ENCODE results near the gene TDRD10.
A peak's percentile ranks its signal among the peaks of the same experiment; 100 is the strongest.
"Not testable (repeated sequence)": the region's sequence is repeated elsewhere in the genome, so short reads cannot be mapped to it uniquely, and the experiment has no call there.

The TDRD10 gene

GRCh38 chr1:154524881-154525280, 22.9 kb downstream of the TDRD10 start:
- DNase-seq (ENCODE audit: low read depth) = no peak
- no peak overlapping the region for H3K4me3 ChIP-seq (ENCODE audit: low read depth, low read length)
- TF ChIP-seq CTCF (IDR thresholded peaks at IDR 0.05; ENCODE audit: control insufficient read depth, extremely low read depth, insufficient read depth) = no peak

GRCh38 chr1:154527192-154527591, 25.2 kb downstream of the TDRD10 start:
- H3K4me3 ChIP-seq (ENCODE audit: low read depth, low read length) = no peak overlapping the region
- no peak for TF ChIP-seq CTCF (IDR thresholded peaks at IDR 0.05; ENCODE audit: control insufficient read depth, extremely low read depth, insufficient read depth)
- DNase-seq (ENCODE audit: low read depth) = no peak

- H3K4me3 ChIP-seq (ENCODE audit: low read depth, low read length) = no peak overlapping the region
- DNase-seq (ENCODE audit: low read depth) = no peak
- TF ChIP-seq CTCF (IDR thresholded peaks at IDR 0.05; ENCODE audit: control insufficient read depth, extremely low read depth, insufficient read depth) = no peak
These were observed 27.3 kb downstream of the TDRD10 start for GRCh38 chr1:154529308-154529707.

- H3K4me3 ChIP-seq (ENCODE audit: low read depth, low read length); DNase-seq (ENCODE audit: low read depth): not testable (repeated sequence)
These were observed 29.9 kb downstream of the TDRD10 start for GRCh38 chr1:154531950-154532349.

- peak; percentile 37 for DNase-seq (ENCODE audit: low read depth)
- H3K4me3 ChIP-seq (ENCODE audit: low read depth, low read length) = no peak overlapping the region
- peak; percentile 88 for TF ChIP-seq CTCF (IDR thresholded peaks at IDR 0.05; ENCODE audit: control insufficient read depth, extremely low read depth, insufficient read depth)
These were observed 32.2 kb downstream of the TDRD10 start for GRCh38 chr1:154533952-154534844.

GRCh38 chr1:154536570-154536969, 34.6 kb downstream of the TDRD10 start:
- no peak for TF ChIP-seq CTCF (IDR thresholded peaks at IDR 0.05; ENCODE audit: control insufficient read depth, extremely low read depth, insufficient read depth)
- DNase-seq (ENCODE audit: low read depth) = no peak
- H3K4me3 ChIP-seq (ENCODE audit: low read depth, low read length) = no peak overlapping the region

- no peak overlapping the region for H3K4me3 ChIP-seq (ENCODE audit: low read depth, low read length)
- no peak for TF ChIP-seq CTCF (IDR thresholded peaks at IDR 0.05; ENCODE audit: control insufficient read depth, extremely low read depth, insufficient read depth)
- DNase-seq (ENCODE audit: low read depth) = no peak
These were observed 37.8 kb downstream of the TDRD10 start for GRCh38 chr1:154539486-154540483.

Data from LNCaP clone FGC (cell line).